ENCODE measurements around the gene MADD.
"Not testable (repeated sequence)": the region's sequence is repeated elsewhere in the genome, so short reads cannot be mapped to it uniquely, and the experiment has no call there.

Gene MADD

DNA sequence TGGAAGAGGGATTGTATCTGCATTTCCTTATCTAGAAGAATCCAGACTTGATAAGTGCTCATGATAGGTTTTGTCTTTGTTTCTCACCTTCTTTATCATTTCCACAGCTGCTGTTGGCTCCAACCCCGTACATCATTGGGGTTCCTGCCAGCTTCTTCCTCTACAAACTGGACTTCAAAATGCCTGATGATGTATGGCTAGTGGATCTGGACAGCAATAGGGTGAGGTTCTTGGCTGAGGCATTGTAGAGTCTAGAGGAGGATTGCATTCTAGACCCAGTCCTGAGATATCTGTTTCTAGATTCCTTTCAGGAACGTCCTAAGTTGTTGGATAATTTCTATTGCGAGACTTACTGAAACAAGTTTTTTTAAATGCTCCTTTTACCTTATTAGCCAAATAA is 8.1 kb downstream of the MADD start:
- no peak for DNase-seq

DNA sequence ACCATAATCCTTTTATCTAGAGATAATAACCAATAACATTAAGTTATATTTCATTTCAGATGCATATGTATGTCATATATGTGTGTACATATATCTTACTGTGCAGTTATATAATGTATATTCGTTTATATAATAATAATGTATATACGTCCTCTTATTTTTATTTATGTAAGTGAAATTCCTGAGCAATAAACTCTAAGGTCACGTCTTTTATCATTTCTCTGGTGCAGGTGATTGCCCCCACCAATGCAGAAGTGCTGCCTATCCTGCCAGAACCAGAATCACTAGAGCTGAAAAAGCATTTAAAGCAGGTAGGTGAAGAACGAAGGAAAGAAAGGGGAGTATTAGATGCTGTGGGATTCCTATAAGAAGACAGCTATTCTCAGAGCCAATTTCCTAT is 8.8 kb downstream of the MADD start:
- DNase-seq = no peak

DNA sequence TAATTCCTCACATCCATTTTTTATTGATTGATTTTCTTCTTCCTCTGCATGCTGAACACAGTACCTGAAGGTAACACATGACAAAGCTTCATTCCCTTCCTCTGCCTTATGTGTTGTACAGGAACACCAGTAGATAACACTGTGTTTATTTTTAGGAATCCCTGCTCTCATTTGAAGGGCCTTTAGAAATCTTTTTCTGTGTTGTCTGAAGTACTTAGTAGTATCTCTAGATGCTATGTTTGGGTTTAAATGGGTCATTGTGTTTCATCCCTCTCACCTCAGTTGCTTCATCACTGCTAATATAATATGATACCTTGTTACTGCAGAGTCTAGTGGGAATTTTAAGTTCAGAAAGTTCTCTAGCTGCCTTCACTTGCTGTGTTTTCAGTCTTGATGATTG is 10.2 kb downstream of the MADD start:
- no peak for DNase-seq

DNA sequence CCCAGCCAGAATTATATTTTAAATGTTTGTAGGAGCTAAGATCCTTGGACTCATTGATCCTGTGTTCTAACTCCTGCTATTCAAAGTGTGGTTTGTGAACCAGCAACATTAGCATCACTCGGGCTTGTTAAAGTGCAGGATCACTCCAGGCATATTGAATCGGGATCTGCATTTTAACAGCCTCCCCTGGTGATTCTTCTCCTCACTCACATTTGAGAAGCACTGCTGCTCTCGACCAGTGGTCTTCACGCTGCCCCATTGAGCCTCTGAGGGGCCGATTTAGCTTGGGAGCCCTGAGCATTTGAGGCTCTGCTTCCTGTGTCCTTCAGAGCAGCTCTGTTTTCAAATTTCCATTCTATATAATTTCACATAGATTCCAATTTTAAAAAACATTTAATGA is 10.9 kb downstream of the MADD start:
- no peak for DNase-seq

DNA sequence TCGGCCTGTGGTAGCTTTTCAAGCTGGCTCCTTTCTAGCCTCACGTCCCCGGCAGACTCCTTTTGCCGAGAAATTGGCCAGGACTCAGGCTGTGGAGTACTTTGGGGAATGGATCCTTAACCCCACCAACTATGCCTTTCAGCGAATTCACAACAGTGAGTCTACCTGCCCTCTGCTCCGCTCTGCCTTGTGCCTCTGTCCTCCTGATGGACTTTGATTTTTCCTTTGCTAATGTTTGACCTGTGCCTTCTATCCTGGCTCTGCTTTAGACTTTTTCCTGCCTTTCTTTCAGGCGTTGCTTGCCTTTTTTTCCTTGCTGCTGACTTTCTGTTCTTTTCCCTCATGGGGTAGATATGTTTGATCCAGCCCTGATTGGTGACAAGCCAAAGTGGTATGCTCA is 12.5 kb downstream of the MADD start:
- no peak for DNase-seq

DNA sequence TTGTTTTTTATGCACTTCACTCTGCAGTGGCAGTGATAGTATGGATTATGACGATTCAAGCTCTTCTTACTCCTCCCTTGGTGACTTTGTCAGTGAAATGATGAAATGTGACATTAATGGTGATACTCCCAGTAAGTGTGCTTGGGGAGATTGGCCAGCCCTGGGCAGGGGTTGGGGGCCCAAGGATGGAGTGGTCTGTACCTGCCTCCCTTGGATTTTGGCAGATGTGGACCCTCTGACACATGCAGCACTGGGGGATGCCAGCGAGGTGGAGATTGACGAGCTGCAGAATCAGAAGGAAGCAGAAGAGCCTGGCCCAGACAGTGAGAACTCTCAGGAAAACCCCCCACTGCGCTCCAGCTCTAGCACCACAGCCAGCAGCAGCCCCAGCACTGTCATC is 14.2 kb downstream of the MADD start:
- no peak for DNase-seq

DNA sequence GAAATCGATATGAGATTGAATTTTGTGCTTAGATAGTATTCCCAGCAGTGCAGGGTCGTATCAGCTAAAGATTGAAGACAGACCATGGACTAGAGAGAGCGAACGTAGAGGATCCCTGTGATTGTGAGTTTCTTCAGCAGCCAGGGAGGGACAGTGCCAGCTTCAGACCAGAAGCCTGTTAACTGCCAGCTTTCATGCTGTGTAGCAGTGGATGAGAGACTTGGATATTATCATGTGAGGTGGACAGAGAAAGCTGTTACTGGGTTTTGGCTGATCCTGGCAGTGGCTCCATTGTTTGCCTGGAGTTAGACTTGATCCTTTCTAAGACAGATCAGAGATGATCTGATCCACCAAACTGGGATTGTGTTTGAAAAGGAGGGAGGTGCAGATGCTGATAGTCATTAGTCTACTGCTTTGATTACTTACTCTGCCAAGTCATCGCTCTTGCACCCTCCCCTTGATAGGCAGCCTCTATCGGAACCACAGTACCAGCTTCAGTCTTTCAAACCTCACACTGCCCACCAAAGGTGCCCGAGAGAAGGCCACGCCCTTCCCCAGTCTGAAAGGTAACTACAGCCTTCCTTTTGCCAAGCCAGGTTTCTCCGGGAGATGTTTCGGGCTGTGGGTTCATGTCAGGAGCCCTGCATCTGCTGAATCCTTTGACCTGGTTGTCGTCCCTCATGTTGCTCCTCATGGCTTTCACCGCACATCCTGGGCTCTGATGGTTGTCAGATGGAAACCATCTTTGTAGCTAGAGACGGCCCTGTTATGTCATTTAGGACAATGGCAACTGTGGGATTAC is 16.2 kb downstream of the MADD start:
- DNase-seq = no peak

DNA sequence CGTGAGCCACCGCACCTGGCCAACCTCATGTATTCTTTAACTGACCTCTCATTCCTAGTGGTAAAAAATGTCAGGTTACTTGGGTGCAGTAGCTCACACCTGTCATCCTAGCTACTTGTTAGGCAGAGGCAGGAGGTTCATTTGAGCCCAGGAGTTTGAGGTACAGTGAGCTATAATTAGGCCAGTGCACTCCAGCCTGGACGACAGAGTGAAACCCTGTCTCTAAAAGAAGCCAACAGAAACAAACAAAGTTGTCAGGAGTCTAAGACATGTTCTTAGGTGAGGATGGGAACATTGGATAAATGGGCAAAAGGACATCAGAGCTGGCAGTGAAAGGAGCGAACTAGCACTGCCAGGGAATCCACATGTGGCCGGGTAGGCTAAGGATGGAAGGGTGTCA is 18.1 kb downstream of the MADD start:
- DNase-seq = no peak

DNA sequence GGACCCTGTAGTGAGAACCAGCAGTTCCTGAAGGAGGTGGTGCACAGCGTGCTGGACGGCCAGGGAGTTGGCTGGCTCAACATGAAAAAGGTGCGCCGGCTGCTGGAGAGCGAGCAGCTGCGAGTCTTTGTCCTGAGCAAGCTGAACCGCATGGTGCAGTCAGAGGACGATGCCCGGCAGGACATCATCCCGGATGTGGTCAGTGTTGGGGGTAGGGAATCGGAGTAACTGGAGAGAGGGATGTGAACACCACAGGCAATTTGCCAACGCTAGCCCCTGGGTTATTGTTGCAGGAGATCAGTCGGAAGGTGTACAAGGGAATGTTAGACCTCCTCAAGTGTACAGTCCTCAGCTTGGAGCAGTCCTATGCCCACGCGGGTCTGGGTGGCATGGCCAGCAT is 19.9 kb downstream of the MADD start:
- no peak for DNase-seq

DNA sequence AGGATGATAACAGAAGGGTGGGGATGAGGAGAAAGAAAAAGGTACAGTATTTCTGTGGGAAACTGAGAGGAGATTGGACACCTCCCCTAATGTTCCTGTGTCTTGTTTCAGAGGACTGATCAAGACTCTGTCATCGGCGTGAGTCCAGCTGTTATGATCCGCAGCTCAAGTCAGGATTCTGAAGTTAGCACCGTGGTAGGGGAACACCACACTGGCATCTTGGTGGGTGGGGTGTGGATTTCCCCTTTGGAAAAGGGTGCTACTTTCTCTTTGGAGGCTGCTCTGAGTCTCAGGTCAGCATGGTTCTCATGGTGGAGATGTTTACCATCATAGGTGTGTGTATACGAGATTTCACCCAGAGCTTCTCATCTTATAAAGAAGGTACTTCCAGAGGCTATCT is 25.5 kb downstream of the MADD start:
- DNase-seq = no peak

DNA sequence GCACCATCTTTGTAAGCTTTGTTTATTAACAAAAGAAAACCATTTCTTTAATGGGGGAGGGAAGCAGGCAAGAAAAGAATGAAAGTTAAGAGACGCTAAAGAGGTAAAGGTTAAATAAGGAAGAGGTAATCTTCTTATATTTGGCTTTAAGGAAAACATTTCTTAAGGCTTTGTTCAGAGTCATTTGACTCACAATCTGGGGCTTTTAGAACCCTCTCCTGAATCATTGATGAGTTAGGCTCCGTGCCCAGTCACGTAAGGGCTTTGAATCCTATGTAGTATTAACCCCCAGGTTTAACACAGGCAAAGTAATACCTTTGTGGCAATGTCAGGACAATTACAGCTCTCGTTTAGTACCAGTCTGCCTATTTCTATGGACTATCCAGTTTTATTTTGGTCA is 26.1 kb downstream of the MADD start:
- no peak for DNase-seq

DNA sequence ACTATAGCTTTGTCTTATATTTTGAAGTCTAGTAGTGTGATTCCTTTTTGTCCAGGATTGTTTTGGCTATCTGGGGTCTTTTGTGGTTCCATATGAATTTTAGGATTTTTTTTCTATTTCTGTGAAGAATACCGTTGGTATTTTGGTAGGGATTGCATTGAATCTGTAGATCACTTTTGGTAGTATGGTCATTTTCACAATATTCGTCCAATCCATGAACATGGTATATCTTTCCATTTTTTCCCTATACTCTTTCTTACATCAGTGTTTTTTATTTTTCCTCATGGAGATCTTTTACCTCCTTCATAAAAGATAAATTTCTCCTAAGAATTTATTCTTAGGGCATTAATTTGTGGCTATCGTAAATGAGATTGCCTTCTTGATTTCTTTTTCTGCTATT is 29.1 kb downstream of the MADD start:
- no peak for DNase-seq

DNA sequence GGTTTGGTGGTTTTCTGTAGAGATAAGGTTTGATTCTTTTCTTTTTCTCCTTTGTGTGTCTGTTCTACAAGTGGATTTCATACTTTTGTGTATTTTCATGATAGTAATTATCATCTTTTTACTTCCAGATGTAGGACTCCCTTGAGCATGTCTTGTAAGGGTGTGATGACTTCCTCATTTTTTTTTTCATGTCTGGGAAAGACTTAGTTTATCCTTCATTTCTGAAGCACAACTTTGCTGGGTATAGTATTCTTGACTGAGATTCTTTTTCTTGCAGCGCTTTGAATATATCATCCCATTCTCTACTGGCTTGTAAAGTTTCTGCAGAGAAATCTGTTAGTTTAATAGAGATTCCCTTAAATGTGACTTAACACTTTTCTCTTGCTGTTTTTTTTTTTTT is 32.9 kb downstream of the MADD start:
- DNase-seq = no peak

DNA sequence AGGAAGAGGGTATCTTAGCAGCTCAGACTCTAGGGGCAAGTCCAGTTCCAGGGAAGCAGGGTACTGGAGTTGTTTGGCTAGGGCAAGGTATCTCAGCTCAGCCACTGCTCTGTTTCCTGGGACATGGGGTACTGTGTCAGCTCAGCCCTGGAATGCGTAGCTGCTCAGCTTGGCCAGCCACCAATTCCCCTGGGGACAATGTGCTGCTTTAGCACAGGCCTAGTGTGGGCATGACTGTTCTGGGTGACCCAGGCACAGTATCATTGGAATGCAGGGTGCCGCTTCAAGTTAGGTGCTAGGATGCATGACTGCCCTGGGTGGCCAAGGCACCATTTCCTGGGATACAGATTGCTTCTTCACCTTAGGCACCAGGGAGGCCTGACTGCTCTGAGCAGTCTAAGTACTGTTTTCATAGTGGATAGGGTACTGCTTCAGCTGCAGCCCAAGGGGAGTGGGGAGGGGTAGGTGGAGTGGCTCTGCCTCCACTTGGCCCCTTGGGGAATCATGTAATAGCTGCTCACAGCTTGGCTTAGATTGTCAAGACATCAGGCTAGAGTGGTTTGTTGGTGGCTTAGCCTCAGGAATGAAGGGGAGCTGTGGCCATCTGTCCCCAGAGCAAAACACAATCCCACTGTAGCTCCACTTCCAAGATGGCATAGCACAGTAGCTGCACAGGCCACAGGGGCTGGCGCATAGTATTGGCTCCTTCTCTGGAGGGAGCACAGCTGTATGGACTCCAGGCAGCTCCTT is 36.0 kb downstream of the MADD start:
- no peak for DNase-seq

DNA sequence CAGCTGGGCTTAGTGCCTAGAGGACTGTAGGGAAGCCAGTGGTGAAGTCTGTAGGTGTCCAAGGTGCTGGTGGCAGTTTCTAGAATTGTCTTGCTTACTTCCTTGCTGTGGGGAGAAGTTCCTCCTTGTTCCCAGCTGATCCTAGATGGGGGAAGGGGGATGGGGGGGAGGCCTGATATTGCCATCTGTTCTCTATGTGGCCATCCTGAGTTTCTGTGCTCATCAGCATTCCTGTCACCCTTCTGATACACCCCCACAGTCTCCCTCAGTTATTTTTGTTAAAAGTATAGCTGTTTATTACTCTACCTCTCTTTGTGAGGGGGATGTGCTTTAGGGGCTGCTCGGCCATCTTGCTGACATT is 36.5 kb downstream of the MADD start:
- no peak for DNase-seq

DNA sequence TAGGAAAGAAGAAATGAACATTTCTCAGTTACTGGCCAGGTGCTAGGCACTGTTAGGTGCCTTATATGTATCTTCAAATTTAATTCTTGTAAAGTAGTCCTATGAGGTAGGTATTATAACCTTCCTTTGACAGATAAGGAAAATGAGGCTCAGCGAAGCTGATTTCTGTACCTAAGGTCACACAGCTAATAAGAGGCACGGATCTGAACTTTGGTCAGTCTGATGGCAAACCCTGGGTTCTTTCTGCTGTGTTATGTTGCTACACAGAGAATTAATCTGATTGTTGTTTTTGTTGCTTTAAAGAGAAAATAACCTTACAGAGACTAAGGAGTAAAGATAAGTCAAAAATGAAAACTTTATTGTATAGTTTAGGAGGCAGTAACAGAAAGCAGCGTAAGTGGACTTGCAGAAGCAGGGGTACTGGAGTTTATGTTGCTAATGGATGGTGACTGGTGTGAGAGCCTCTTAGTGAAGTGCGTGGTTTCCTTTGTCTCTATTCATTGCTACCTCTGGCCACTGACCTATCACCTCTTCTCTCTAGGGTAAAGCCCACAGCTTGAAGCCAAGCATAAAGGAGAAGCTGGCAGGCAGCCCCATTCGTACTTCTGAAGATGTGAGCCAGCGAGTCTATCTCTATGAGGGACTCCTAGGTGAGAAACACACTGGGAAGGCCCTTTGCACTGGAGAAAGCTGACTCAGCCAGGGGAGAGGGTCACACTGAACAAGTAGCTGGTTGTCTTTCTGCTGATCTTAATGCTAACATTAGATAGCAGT is 38.3 kb downstream of the MADD start:
- no peak for DNase-seq

DNA sequence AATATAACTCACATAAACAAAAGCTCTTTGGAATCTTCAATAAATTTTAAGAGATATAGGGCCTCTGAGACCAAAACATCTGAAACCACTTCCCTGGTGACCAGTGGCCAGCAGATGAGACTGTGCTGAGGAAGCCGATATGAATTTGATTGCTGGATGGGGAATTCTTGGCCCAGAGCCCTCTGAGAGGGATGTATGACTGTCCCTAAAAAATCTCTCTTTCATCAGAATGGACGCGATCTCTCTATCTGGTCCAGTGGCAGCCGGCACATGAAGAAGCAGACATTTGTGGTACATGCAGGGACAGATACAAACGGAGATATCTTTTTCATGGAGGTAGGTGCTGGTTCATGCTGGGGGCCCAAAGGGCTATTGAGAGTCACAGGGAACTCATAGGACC is 45.1 kb downstream of the MADD start:
- DNase-seq = no peak

DNA sequence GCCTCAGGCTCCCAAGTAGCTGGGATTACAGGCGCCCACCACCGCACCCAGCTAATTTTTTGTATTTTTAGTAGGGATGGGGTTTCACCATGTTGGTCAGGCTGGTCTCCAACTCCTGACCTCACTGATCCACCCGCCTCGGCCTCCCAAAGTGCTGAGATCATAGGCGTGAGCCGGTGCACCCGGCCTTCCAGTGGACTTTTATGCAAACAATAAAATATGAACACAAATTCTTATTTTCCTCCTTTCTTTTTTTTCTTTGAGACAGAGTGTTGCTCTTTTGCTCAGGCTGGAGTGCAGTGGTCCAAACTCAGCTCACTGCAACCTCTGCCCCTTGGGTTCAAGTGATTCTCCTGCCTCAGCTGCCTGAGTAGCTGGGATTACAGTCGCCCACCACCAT is 46.6 kb downstream of the MADD start:
- not testable (repeated sequence) for DNase-seq

DNA sequence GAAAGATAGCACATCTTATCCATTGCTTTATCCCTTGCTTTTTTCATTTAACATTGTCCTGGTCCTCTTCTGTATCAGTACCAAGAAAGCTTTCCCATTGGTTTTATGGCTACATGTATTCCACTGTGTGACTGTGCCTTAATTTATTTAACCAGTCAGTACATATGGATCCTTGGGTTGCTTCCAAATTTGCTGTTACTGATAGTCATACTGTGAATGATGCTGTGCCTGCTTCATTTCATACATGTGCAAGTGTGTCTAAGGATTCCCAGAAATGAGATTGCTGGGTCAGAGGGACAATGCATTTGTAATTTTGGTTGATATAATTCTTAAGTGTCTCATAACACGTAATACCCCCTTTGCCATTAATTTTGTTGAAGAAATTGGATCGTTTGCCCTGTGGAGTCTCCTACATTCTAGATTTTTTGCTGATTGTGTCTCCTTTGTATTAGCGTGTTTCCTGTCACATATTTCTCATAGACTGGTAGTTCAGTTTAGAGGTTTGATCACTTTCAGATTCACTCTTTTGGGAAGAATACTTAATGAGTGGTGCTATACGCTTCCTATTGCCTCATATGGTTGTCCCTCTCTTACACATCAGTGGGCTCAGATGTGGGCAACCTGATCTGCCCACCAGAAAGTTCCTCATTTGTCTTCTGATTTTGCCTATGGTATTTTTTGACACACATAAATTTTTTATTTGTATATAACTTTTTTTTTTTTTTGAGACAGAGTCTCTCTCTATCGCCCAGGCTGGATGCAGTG is 47.3 kb downstream of the MADD start:
- DNase-seq = no peak

DNA sequence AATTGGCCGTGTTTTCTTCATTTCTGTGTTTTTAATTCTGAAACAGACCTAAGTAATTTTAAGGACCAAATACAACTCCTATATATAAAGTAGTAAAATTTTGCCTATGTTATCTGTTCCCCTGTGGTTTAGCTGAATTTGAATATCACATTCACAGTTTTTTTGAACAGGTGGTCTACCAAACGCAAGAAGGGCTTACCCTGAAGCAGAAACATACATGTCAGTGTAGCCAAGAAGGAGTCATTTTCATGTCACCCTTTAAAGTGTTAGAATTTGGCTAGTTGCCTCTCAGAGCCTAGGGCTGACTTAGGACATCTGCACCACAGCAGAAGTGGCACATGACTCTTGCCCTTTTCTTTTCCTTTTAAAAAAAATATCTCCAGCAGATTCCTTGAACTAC is 48.2 kb downstream of the MADD start:
- DNase-seq = no peak

DNA sequence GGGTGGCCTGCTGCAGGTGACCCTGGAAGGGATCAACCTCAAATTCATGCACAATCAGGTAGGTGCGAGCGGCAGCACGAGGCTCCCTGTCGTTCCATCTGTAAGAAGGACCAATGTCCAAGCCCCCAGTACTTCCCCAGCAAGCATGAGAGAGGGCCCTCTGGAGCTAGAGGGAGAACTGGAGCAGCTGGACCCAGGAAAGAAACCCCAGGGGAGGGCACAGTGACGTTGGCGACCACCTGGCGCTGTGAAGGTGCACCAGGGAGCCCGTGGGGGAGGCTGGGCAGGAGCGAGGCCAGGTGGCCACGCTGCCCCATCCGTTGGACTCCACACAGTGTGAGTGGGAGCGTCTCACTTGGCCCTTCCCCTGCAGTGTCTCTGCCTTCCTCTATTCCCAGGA is 54.6 kb downstream of the MADD start:
- DNase-seq = no peak

DNA sequence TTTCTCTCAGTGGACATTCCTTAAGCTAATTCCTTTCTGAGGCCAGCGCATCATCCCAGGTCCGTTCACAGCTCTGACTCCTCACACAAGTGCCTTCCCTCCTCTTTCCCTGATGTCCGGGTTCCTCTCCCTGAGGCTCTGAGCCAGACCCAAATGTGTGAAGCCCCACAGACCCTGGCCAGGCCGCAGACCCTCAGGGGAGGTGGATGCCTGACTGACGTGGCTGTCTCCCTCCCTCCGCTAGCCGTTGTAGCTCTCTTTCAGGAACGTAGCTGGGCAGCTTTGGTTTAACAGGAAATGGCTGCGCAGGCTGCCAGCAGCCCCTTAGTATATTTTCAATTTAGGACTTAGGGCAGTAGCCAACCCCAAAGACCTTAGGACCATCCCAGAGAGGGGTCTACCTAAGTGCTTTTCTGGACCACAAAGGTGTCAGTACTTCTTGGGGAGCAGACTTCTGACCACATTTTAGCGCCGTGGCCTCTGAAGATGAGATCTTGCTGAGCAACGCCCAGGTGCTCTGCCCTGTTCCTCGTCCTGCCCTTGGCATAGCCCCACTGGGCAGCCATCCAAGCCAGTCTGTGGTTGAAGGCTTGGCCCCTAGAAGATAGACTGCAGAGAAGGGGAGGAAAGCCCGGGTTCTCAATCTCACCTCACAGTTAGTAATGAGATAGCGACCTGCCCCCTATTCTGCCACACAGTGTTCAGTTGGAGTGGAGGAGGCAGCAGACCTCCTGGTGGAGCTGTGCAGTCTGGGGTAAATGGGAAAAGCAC is 55.5 kb downstream of the MADD start:
- no peak for DNase-seq
